ENCODE results near the gene UCMA.

DNA sequence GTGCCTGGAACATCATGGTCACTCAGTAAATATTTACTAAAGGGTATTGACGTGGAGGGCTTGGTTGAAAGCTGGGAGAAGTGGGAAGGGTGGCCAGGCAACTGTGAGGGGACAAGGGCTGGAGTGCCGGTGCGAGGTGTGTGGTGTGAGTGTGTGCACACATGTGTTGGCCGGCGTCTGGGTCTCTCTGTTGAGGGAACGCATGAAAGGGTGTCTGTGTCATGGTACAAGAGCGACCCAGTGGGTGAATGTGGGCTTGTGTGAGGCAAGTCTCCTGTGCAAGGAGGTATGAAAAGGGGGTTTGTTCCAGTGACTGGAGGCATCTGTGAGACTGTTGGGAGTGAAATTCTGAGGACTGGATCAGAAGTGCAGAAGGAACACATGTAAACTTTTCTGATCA is 29.4 kb upstream of the UCMA start:
- TF ChIP-seq, protein P1, sequence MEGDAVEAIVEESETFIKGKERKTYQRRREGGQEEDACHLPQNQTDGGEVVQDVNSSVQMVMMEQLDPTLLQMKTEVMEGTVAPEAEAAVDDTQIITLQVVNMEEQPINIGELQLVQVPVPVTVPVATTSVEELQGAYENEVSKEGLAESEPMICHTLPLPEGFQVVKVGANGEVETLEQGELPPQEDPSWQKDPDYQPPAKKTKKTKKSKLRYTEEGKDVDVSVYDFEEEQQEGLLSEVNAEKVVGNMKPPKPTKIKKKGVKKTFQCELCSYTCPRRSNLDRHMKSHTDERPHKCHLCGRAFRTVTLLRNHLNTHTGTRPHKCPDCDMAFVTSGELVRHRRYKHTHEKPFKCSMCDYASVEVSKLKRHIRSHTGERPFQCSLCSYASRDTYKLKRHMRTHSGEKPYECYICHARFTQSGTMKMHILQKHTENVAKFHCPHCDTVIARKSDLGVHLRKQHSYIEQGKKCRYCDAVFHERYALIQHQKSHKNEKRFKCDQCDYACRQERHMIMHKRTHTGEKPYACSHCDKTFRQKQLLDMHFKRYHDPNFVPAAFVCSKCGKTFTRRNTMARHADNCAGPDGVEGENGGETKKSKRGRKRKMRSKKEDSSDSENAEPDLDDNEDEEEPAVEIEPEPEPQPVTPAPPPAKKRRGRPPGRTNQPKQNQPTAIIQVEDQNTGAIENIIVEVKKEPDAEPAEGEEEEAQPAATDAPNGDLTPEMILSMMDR (IDR thresholded peaks at IDR 0.05): no peak
- no peak for TF ChIP-seq POLR2A (IDR thresholded peaks at IDR 0.05)

Measured in body of pancreas (tissue), 4 donors.